Testis (tissue), 3 donors: ENCODE data around the gene TEX2. TPM values are rescaled to one million over a fixed set of nuclear protein-coding genes. Genes with fewer than 3 reads are reported as not detected.

Source experiments
- DNase-seq: peaks from one replicate; pipeline ENCODE4 v3.0.0-alpha.2; 2019
- H3K27ac ChIP-seq, 2 donors: fragments of 200-600 bp; sonication (generic); one replicate each; pipeline ENCODE4 v1.5.1; 2019
- H3K27me3 ChIP-seq: fragments of 200-600 bp; sonication (generic); one replicate; pipeline ENCODE4 v1.5.1; 2019
- H3K36me3 ChIP-seq: fragments of 200-600 bp; sonication (generic); one replicate; pipeline ENCODE4 v1.5.1; 2017; ENCODE audit warnings: low read depth; ENCODE audit errors: missing control alignments
- H3K4me1 ChIP-seq: fragments of 200-600 bp; sonication (generic); one replicate; pipeline ENCODE4 v1.5.1; 2019
- H3K4me3 ChIP-seq, 2 donors: fragments of 200-600 bp; sonication (generic); one replicate each; pipeline ENCODE4 v1.5.1; 2017 to 2019
- H3K9me3 ChIP-seq: fragments of 200-600 bp; sonication (generic); one replicate; pipeline ENCODE4 v1.5.1; 2017
- POLR2A ChIP-seq: fragments of 450-650 bp; IDR thresholded peaks from one replicate; pipeline ENCODE4 v1.6.1; 2017; ENCODE audit warnings: antibody characterized with exemption, mild to moderate bottlenecking, moderate library complexity
- WGBS, 2 donors: methylation state at CpG; one replicate each; pipeline ENCODE4 v1.1.5; 2018; 5-methylcytosine and 5-hydroxymethylcytosine counted together
- intact Hi-C: fragments of 100-400 bp; cut with DNase I; formaldehyde crosslinking; loops from one replicate; pipeline ENCODE4 v1.15.1; 2023; ENCODE audit warnings: low total_unique reads
- polyA plus RNA-seq: library from polyadenylated mRNA; stranded (reverse); fragments of 350-450 nt; fragmentation: Illumina TruSeq; extraction: RNeasy Lipid Tissue Mini Kit (QIAGEN cat#74804); gene quantifications from one replicate; pipeline ENCODE4 v1.2.3, GENCODE V29; 2014; ENCODE audit warnings: low read depth, low replicate concordance; ENCODE audit not compliant: insufficient read depth
- total RNA-seq, 2 donors: library from RNA; depleted of rRNA; stranded (reverse); fragments of >200 nt; gene quantifications; one replicate each; pipeline ENCODE4 v1.2.3, GENCODE V29; 2016
- TF ChIP-seq, protein P1 (sequence below), 3 experiments: fragments of 450-650 bp in 2 of 3; fragments of 200-600 bp in 1 of 3; sonication (generic) in 1 of 3; IDR thresholded peaks; one replicate each; pipeline ENCODE4 v1.5.1; 2016 to 2019; ENCODE audit warnings: antibody characterized with exemption in 3 of 3, mild to moderate bottlenecking in 2 of 3, moderate library complexity in 1 of 3

TEX2 gene
- total and polyA plus RNA-seq, 3 donors from 2014 or later = 66.0 to 136 (median 99.9) TPM

DNA sequence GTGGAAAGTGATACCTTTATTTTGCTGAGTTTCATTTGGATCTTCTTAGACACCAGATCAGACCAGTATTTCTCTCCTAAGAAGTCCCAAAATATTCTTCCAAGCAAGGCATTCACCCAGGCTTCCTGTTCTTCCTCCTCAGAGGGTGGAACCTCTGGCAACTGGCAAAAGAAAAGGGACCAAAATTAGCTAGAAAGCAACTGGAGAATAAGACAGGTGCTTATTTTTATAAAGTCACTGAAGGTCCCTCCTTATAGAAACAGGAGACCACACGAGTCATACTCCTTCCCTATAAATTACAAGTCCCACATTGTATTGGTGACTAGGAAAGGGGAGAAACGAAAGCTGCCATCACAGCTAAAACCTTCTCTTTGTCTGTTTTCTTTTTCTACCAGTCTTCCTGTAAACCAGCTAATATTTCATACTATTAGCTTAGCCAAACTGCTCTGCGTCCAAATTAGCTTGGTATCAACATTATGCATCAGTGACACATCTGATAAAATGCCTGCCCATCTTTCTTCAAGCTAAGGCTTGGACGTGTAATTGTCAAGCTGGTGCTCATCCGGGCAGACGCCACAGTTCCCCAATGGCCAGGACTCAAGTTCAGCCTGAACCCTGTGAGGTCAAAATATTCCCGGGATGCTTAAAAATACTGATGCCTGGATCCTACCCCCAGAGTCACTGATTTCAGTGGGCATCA lies 85.6 kb downstream of the TEX2 start:
- no peak overlapping the region for H3K4me3 ChIP-seq
- TF ChIP-seq, protein P1, sequence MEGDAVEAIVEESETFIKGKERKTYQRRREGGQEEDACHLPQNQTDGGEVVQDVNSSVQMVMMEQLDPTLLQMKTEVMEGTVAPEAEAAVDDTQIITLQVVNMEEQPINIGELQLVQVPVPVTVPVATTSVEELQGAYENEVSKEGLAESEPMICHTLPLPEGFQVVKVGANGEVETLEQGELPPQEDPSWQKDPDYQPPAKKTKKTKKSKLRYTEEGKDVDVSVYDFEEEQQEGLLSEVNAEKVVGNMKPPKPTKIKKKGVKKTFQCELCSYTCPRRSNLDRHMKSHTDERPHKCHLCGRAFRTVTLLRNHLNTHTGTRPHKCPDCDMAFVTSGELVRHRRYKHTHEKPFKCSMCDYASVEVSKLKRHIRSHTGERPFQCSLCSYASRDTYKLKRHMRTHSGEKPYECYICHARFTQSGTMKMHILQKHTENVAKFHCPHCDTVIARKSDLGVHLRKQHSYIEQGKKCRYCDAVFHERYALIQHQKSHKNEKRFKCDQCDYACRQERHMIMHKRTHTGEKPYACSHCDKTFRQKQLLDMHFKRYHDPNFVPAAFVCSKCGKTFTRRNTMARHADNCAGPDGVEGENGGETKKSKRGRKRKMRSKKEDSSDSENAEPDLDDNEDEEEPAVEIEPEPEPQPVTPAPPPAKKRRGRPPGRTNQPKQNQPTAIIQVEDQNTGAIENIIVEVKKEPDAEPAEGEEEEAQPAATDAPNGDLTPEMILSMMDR (IDR thresholded peaks at IDR 0.05) = no peak
- no peak for TF ChIP-seq POLR2A
- WGBS, 2 donors = 80 to 95% methylated on average over 7 of the region's 7 CpGs
- H3K27ac ChIP-seq = no peak overlapping the region
- H3K4me1 ChIP-seq = peaks cover 22% of the 10 kb centered on the region
- intact Hi-C loops = no loop called here
- H3K27me3 ChIP-seq = no peaks in the 10 kb centered on the region
- H3K9me3 ChIP-seq = no peaks in the 10 kb centered on the region
- no peaks in the 10 kb centered on the region for H3K36me3 ChIP-seq
- no peak for DNase-seq

DNA sequence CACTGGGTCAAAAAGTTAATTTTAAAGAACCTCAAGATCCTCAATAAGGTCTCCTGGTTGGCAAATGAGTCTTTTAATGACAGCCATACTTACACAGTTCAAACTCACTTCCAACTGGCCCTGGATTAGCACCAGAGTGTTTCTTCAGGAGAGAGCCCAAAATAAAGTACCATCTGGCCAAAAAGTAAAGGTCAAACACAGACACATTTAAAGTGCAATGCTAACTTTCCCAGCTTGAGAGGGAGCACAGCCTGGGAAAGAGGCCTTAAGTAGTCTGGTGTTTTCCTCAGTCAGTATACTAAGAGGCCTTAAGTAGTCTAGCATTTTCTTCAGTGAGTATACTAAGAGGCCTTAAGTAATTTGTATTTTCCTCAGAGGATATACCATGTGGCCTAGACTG lies 86.5 kb downstream of the TEX2 start:
- Histone ChIP-seq H3K4me3 (no peak overlapping the region), H3K36me3 (no peaks in the 10 kb centered on the region), H3K4me1 (peaks cover 22% of the 10 kb centered on the region), H3K27ac (no peak overlapping the region), H3K9me3 (no peaks in the 10 kb centered on the region), H3K27me3 (no peaks in the 10 kb centered on the region)
- intact Hi-C loops = no loop called here
- DNase-seq = no peak
- TF ChIP-seq, protein P1 (IDR thresholded peaks at IDR 0.05) = no peak
- TF ChIP-seq POLR2A = no peak

DNA sequence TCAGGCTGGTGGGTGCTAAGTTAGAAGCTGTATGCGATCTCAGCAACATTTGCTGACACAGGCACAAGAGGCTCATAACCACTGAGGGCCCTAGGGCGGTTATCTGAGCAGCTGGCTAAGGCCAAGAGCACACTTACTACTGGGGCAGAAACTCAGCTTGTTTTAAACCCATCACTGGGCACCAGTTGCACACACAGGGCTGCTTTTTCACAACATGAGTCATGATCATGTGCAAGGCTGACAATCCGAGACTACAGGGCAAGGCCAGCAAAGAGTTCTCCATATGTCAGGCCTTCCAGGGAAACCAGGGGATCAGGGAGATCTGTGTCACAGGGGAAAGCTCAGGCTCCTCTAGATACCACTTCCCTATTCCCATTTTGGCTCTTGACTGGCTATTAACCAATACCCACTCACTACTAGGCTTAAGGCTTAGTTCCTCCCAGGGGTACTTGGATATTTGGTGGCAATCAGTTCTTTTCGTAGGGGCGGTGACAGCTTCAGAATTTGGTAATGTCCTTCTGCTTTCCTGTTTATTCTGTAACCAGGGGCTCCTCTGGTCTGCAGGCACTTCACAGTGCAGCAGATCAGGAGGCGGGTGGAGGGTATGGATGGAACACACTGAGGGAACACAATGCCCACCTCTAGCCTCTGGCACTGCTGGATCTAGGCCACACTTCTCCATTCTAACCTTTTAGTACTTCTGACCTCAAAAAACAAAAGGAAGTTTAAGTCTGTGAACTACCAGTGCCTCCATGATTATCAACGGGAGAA lies 88.2 kb downstream of the TEX2 start:
- H3K27ac ChIP-seq = no peak overlapping the region
- no peaks in the 10 kb centered on the region for H3K36me3 ChIP-seq
- H3K4me1 ChIP-seq = peaks cover 14% of the 10 kb centered on the region
- DNase-seq = peak; percentile 37
- no peak for TF ChIP-seq POLR2A
- TF ChIP-seq, protein P1 (IDR thresholded peaks at IDR 0.05) = no peak
- H3K4me3 ChIP-seq = no peak overlapping the region
- WGBS, 2 donors = 90 to 93% methylated on average over 7 of the region's 7 CpGs
- H3K9me3 ChIP-seq = no peaks in the 10 kb centered on the region
- no peaks in the 10 kb centered on the region for H3K27me3 ChIP-seq
- intact Hi-C loops = no loop called here

DNA sequence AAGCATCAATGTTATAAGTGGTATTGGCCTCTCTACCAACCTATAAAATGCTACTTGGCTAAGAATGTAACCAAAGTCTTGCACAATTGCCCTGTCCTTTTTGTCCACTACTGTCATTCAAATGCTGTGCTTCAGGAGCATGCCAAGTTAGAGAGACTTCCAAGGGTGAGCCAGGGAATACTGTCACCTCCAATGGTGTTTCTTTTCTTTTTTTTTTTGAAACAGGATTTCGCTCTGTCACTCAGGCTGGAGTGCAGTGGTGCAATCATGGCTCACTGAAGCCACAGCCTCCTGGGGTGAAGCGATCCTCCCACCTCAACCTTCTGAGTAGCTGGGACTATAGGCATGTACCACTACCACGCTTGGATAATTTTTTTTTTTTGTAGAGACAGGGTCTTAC lies 89.4 kb downstream of the TEX2 start:
- WGBS, 2 donors = 89 to 95% methylated on average over 3 of the region's 3 CpGs
- intact Hi-C loops = no loop called here
- Histone ChIP-seq H3K4me1 (peaks cover 13% of the 10 kb centered on the region), H3K27ac (no peak overlapping the region), H3K27me3 (no peaks in the 10 kb centered on the region), H3K36me3 (no peaks in the 10 kb centered on the region), H3K4me3 (no peak overlapping the region), H3K9me3 (no peaks in the 10 kb centered on the region)
- no peak for DNase-seq
- TF ChIP-seq POLR2A = no peak
- TF ChIP-seq, protein P1 (IDR thresholded peaks at IDR 0.05) = no peak
